ENCODE measurements around the gene ZBTB20. TPM values are rescaled to one million over a fixed set of nuclear protein-coding genes. Genes with fewer than 3 reads are reported as not detected.

ZBTB20 gene
- total RNA-seq, 1 donor from 2014 or later = 30.4 TPM

GRCh38 chr3:114356066-114356465, 791.0 kb downstream of the ZBTB20 start:
- Mint-ChIP-seq H3K36me3 (peaks cover 7% of the 10 kb centered on the region), H3K27ac (no peak overlapping the region), H3K4me1 (peaks cover 4% of the 10 kb centered on the region), H3K4me3 (no peak overlapping the region), H3K9me3 (no peaks in the 10 kb centered on the region), H3K27me3 (ENCODE audit: low read depth) (no peaks in the 10 kb centered on the region)
- DNase-seq (ENCODE audit: low spot score in 2 of 2, unreplicated experiment in 2 of 2) = no peak
- no peak for TF ChIP-seq CTCF (IDR thresholded peaks at IDR 0.05; ENCODE audit: unreplicated experiment)

- no peak overlapping the region for H3K27ac Mint-ChIP-seq
- peaks cover 11% of the 10 kb centered on the region for H3K36me3 Mint-ChIP-seq
- DNase-seq (ENCODE audit: low spot score in 2 of 2, unreplicated experiment in 2 of 2) = no peak
- H3K9me3 Mint-ChIP-seq = no peaks in the 10 kb centered on the region
- H3K27me3 Mint-ChIP-seq (ENCODE audit: low read depth) = no peaks in the 10 kb centered on the region
- TF ChIP-seq CTCF (IDR thresholded peaks at IDR 0.05; ENCODE audit: unreplicated experiment) = no peak
- peaks cover 4% of the 10 kb centered on the region for H3K4me1 Mint-ChIP-seq
- H3K4me3 Mint-ChIP-seq = no peak overlapping the region
Measured at GRCh38 chr3:114355653-114356052, 791.4 kb downstream of the ZBTB20 start.

GRCh38 chr3:114351822-114352145, 795.3 kb downstream of the ZBTB20 start:
- Mint-ChIP-seq H3K36me3 (peaks cover 20% of the 10 kb centered on the region), H3K9me3 (no peaks in the 10 kb centered on the region), H3K27me3 (ENCODE audit: low read depth) (no peaks in the 10 kb centered on the region), H3K4me1 (peaks cover 4% of the 10 kb centered on the region), H3K4me3 (no peak overlapping the region), H3K27ac (no peak overlapping the region)
- no peak for DNase-seq (ENCODE audit: low spot score in 2 of 2, unreplicated experiment in 2 of 2)
- no peak for TF ChIP-seq CTCF (IDR thresholded peaks at IDR 0.05; ENCODE audit: unreplicated experiment)

GRCh38 chr3:114351123-114351821, 795.8 kb downstream of the ZBTB20 start:
- Mint-ChIP-seq H3K4me1 (peaks cover 4% of the 10 kb centered on the region), H3K27me3 (ENCODE audit: low read depth) (no peaks in the 10 kb centered on the region), H3K9me3 (no peaks in the 10 kb centered on the region), H3K36me3 (peaks cover 20% of the 10 kb centered on the region), H3K27ac (no peak overlapping the region), H3K4me3 (no peak overlapping the region)
- no peak for TF ChIP-seq CTCF (IDR thresholded peaks at IDR 0.05; ENCODE audit: unreplicated experiment)
- DNase-seq (ENCODE audit: low spot score in 2 of 2, unreplicated experiment in 2 of 2) = no peak

GRCh38 chr3:114350690-114351089, 796.4 kb downstream of the ZBTB20 start:
- Mint-ChIP-seq H3K9me3 (no peaks in the 10 kb centered on the region), H3K27ac (no peak overlapping the region), H3K4me3 (no peak overlapping the region), H3K36me3 (peaks cover 20% of the 10 kb centered on the region), H3K27me3 (ENCODE audit: low read depth) (no peaks in the 10 kb centered on the region), H3K4me1 (peaks cover 4% of the 10 kb centered on the region)
- TF ChIP-seq CTCF (IDR thresholded peaks at IDR 0.05; ENCODE audit: unreplicated experiment) = no peak
- no peak for DNase-seq (ENCODE audit: low spot score in 2 of 2, unreplicated experiment in 2 of 2)

- peaks cover 20% of the 10 kb centered on the region for H3K36me3 Mint-ChIP-seq
- H3K4me1 Mint-ChIP-seq = peaks cover 4% of the 10 kb centered on the region
- H3K27me3 Mint-ChIP-seq (ENCODE audit: low read depth) = no peaks in the 10 kb centered on the region
- no peaks in the 10 kb centered on the region for H3K9me3 Mint-ChIP-seq
- no peak for DNase-seq (ENCODE audit: low spot score in 2 of 2, unreplicated experiment in 2 of 2)
- TF ChIP-seq CTCF (IDR thresholded peaks at IDR 0.05; ENCODE audit: unreplicated experiment) = no peak
- no peak overlapping the region for H3K27ac Mint-ChIP-seq
- no peak overlapping the region for H3K4me3 Mint-ChIP-seq
Measured at GRCh38 chr3:114350271-114350670, 796.8 kb downstream of the ZBTB20 start.

Measured in mesothelial cell of epicardium (in vitro differentiated cells).